ENCODE results near the gene ZNF106.
A peak's percentile ranks its signal among the peaks of the same experiment; 100 is the strongest.

The ZNF106 gene

DNA sequence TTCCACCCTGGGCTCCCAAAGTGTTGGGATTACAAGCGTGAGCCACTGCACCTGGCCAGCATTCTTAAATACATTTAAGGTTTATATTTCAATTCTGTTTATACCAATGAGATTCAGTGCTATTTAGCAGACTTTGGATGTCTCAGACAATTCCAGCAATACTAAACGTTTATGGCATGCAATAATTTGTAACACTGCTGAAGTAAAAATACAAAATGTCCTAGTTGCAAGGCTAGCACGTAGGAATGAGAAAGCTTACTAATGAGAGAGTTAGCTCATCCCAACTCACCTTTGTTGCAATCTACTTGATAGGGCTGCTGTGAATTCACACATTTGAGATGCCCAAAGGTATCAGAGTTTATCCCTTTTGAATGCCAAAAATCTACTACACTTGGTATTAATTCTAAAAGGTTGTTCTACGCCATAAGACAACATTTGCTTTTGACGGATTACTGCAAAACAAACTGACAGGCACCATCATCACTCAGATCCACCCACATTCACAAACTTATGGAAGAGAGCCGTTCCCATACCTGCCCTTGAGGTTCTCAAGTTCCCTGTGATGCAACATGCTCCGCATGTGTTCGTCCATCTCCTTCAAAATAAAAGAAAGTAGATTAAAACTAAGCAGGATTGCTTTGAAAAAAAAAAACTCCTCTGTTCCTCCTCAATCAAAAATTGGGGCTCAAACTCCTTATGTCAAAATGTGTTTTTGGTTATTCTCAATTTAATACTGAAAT is 25.3 kb downstream of the ZNF106 start:
- H3K9ac ChIP-seq (ENCODE audit: low read length), result no peak overlapping the region
- no peaks in the 10 kb centered on the region for H3K9me3 ChIP-seq (ENCODE audit: control insufficient read depth, low read depth, low read length)
- H3K36me3 ChIP-seq (ENCODE audit: control insufficient read depth, low read depth, low read length), result no peaks in the 10 kb centered on the region
- H3K4me3 ChIP-seq (ENCODE audit: low read length), result no peak overlapping the region
- no peak overlapping the region for H3K27ac ChIP-seq (ENCODE audit: low read length)
- H3K4me1 ChIP-seq (ENCODE audit: control insufficient read depth, low read depth, low read length), result no peaks in the 10 kb centered on the region
- H3K27me3 ChIP-seq (ENCODE audit: control insufficient read depth, insufficient read depth, low read length), result no peaks in the 10 kb centered on the region

DNA sequence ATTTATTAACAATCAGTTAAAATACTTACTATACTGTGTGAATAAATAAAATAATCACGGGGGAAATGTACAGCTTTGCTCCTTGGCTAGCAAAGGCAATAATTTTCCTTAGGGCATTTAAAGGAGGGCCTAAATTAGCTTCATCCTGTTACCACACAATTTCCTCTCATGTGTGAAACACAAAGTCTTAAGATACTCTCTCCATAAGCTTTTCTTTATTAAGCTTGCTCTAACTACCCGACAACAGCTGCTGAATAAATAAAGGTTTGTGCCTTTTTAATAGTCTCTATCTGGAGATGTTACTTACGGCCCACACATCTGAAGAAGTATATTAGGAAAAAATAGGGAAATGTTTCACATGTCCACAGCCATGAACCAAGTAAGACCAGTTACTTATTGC is 29.7 kb downstream of the ZNF106 start:
- no peak overlapping the region for H3K9ac ChIP-seq (ENCODE audit: low read length)
- peaks cover 16% of the 10 kb centered on the region for H3K4me1 ChIP-seq (ENCODE audit: control insufficient read depth, low read depth, low read length)
- no peaks in the 10 kb centered on the region for H3K36me3 ChIP-seq (ENCODE audit: control insufficient read depth, low read depth, low read length)
- no peak overlapping the region for H3K4me3 ChIP-seq (ENCODE audit: low read length)
- H3K27me3 ChIP-seq (ENCODE audit: control insufficient read depth, insufficient read depth, low read length), result no peaks in the 10 kb centered on the region
- H3K9me3 ChIP-seq (ENCODE audit: control insufficient read depth, low read depth, low read length), result no peaks in the 10 kb centered on the region
- H3K27ac ChIP-seq (ENCODE audit: low read length), result no peak overlapping the region

DNA sequence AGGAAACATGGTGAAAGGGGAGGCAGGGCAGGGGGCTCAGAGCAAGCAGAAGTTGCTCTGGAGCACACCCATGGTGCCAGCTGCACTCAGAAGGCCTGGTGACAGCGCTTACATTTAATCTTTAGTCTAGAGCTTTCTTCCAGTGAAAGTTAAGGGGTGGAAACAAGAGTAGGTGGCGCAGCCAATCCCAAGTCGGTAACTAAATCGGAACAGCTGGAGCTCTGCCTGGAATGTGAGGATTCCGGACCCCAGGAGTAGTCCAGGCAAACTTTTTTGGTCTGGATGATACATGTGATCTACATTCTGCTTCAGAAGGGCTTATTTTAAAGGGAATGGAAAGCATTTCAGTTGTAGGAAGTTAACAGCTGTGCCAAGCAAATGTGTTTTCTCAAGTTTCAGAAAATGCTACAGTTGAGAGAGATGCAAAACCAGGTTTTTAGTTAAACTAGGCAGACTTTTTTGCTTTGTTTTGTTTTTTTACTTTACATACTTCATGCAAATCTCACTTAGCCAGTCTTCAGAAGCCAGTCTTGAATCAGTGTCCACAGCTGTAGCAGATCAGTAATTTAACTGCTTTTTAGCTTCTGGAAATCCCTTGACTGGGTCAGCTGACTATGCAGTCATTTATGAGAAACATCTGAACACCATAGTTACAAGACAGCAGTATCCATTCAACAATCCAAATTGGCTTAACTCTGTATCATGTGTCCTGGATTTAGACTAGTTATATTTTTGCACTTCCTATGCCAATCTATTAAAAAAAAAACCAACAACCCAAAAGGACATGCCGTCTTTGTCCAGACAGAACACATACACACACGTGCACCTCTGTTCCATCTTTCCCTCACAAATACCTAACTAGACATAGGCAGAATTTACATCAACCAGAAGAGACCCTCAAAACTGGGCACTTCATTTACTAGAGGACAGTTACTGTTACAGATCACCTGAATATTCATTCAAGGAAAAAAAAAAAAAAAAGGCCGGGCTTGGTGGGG is 33.2 kb downstream of the ZNF106 start:
- H3K27me3 ChIP-seq (ENCODE audit: control insufficient read depth, insufficient read depth, low read length), result no peaks in the 10 kb centered on the region
- H3K27ac ChIP-seq (ENCODE audit: low read length), result peak overlapping the region; percentile 87
- H3K36me3 ChIP-seq (ENCODE audit: control insufficient read depth, low read depth, low read length), result no peaks in the 10 kb centered on the region
- H3K4me3 ChIP-seq (ENCODE audit: low read length), result peak overlapping the region; percentile 47
- H3K9me3 ChIP-seq (ENCODE audit: control insufficient read depth, low read depth, low read length), result no peaks in the 10 kb centered on the region
- H3K4me1 ChIP-seq (ENCODE audit: control insufficient read depth, low read depth, low read length), result peaks cover 16% of the 10 kb centered on the region
- peak overlapping the region; percentile 61 for H3K9ac ChIP-seq (ENCODE audit: low read length)

DNA sequence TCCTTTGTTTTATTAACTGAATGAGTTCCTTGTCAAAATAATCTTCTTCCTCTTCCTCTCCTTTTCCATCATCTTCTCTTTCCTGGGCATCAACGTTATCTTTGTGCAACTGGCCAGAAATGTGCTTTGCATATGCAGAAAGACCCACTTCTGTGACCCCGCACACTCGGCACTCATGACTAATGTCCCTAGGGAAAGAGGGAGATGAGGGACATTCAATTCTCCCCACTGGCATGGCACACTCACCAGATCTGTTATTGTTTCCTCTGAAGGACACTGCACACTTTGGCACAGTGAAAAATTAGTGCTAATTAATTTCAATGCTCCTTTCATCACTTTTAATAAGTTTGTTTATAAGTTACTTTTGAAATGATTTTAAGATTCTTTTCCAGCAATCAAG is 34.0 kb downstream of the ZNF106 start:
- no peaks in the 10 kb centered on the region for H3K9me3 ChIP-seq (ENCODE audit: control insufficient read depth, low read depth, low read length)
- H3K27ac ChIP-seq (ENCODE audit: low read length), result peak overlapping the region; percentile 64
- H3K4me3 ChIP-seq (ENCODE audit: low read length), result peak overlapping the region; percentile 47
- no peaks in the 10 kb centered on the region for H3K36me3 ChIP-seq (ENCODE audit: control insufficient read depth, low read depth, low read length)
- no peaks in the 10 kb centered on the region for H3K27me3 ChIP-seq (ENCODE audit: control insufficient read depth, insufficient read depth, low read length)
- no peak overlapping the region for H3K9ac ChIP-seq (ENCODE audit: low read length)
- peaks cover 16% of the 10 kb centered on the region for H3K4me1 ChIP-seq (ENCODE audit: control insufficient read depth, low read depth, low read length)

DNA sequence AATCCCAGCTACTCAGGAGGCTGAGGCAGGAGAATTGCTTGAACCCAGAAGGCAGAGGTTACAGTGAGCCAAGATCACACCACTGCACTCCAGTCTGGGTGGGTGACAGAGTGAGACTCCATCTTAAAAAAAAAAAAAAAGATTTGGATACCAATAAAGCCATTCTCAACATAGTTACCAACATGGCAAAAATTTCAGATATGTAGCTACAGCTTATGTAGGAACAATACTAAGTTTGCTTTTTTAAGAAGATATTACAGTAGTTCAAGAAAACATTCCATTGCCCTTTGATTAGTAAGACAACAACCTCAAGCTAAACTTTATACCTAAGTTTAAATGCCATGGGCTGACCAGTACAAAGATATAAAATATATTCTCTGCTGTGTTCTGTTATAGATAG is 34.4 kb downstream of the ZNF106 start:
- Histone ChIP-seq H3K9me3 (ENCODE audit: control insufficient read depth, low read depth, low read length) (no peaks in the 10 kb centered on the region), H3K36me3 (ENCODE audit: control insufficient read depth, low read depth, low read length) (peaks cover 3% of the 10 kb centered on the region), H3K27me3 (ENCODE audit: control insufficient read depth, insufficient read depth, low read length) (no peaks in the 10 kb centered on the region), H3K9ac (ENCODE audit: low read length) (no peak overlapping the region), H3K4me3 (ENCODE audit: low read length) (no peak overlapping the region), H3K4me1 (ENCODE audit: control insufficient read depth, low read depth, low read length) (peaks cover 16% of the 10 kb centered on the region), H3K27ac (ENCODE audit: low read length) (no peak overlapping the region)

DNA sequence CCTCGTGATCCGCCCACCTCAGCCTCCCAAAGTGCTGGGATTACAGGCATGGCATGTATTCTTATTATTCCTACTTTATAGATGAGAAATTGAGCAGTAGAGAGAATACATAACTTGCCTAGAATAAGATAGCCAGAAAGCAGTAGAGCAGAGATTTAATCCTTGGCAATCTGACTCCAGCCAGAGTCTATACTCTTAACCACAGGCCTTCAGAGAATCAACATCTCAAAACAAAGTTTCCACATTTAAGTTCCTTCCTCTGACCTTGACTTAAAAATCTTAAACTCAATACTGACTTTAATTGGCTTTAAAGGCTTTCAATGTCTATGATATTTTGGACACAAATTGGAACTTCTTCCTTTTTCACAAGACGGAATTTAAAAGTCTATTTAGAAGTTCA is 37.1 kb downstream of the ZNF106 start:
- H3K4me1 ChIP-seq (ENCODE audit: control insufficient read depth, low read depth, low read length), result peaks cover 16% of the 10 kb centered on the region
- H3K4me3 ChIP-seq (ENCODE audit: low read length), result no peak overlapping the region
- H3K36me3 ChIP-seq (ENCODE audit: control insufficient read depth, low read depth, low read length), result peaks cover 23% of the 10 kb centered on the region
- H3K27me3 ChIP-seq (ENCODE audit: control insufficient read depth, insufficient read depth, low read length), result no peaks in the 10 kb centered on the region
- no peak overlapping the region for H3K27ac ChIP-seq (ENCODE audit: low read length)
- H3K9ac ChIP-seq (ENCODE audit: low read length), result no peak overlapping the region
- H3K9me3 ChIP-seq (ENCODE audit: control insufficient read depth, low read depth, low read length), result no peaks in the 10 kb centered on the region

DNA sequence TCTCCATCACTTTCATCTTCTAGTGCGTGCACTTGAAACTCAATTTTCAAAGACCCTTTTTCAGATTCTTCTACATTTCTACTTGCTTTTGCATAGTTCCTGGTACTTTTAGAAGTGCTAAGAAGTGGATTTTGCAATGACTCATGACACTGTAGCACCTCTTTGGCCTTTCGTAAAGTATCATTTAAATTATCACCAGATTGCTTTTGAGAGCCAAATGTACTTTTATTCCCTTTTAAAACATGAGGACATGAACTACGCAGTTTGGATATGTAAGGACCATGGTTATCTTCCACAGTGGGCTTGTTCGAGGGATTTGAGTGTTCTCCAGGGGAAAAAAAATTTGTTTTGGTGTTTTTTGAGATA is 40.5 kb downstream of the ZNF106 start:
- Histone ChIP-seq H3K4me3 (ENCODE audit: low read length) (no peak overlapping the region), H3K27me3 (ENCODE audit: control insufficient read depth, insufficient read depth, low read length) (no peaks in the 10 kb centered on the region), H3K9ac (ENCODE audit: low read length) (no peak overlapping the region), H3K9me3 (ENCODE audit: control insufficient read depth, low read depth, low read length) (no peaks in the 10 kb centered on the region), H3K27ac (ENCODE audit: low read length) (no peak overlapping the region), H3K4me1 (ENCODE audit: control insufficient read depth, low read depth, low read length) (no peaks in the 10 kb centered on the region), H3K36me3 (ENCODE audit: control insufficient read depth, low read depth, low read length) (peaks cover 42% of the 10 kb centered on the region)

DNA sequence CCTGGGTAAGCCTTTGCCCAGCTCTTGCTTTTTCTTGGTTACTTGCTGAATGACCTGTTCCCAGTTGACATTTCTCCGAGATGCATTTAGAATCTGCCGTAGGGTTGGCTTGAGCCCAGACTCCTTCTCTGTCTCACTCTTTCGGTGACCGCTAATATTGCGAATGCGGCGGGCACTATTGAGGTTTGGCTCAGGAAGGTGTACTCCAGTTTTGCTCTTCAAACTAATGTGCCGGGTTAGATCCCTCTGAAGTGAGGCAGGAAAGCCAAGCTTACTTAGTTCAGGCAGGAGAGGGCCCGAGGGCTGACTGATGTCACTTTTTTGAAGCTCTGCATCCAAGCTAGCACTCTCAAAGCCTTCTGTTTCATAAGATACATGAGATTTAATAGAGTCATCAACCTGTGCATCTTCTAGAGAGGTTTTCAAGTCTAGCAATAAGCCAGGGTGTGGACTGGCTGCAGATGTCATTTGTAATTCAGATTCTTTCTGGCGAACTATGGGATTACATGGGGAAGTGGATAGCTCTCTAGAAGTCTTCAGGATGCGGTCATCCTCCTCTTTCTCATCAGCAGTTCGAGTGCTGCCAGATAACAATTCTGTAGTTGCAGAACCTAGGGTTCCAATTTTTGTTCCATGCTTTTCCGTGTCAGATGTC is 41.0 kb downstream of the ZNF106 start:
- Histone ChIP-seq H3K4me3 (ENCODE audit: low read length) (no peak overlapping the region), H3K9ac (ENCODE audit: low read length) (no peak overlapping the region), H3K9me3 (ENCODE audit: control insufficient read depth, low read depth, low read length) (no peaks in the 10 kb centered on the region), H3K27ac (ENCODE audit: low read length) (no peak overlapping the region), H3K4me1 (ENCODE audit: control insufficient read depth, low read depth, low read length) (no peaks in the 10 kb centered on the region), H3K36me3 (ENCODE audit: control insufficient read depth, low read depth, low read length) (peaks cover 45% of the 10 kb centered on the region), H3K27me3 (ENCODE audit: control insufficient read depth, insufficient read depth, low read length) (no peaks in the 10 kb centered on the region)

DNA sequence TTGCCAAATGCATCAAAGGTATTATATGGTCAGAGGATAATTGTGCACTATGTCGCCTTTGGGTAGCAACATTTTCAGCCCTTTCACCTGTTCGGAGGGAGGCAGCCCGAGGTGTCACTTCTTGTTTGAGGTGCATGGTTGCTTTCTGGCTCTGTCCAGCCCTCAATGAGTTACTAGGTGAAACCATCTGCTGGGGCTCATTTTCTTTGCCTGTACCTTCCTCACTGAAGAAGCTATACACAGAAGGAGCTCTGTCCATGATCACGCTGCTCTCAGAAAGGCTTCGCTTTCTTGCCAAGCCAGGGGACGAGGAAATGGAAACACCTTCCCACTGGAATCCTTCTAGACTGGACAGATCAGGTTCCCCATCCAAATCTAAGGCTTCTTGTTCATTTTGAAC is 42.7 kb downstream of the ZNF106 start:
- Histone ChIP-seq H3K9me3 (ENCODE audit: control insufficient read depth, low read depth, low read length) (no peaks in the 10 kb centered on the region), H3K4me1 (ENCODE audit: control insufficient read depth, low read depth, low read length) (no peaks in the 10 kb centered on the region), H3K27me3 (ENCODE audit: control insufficient read depth, insufficient read depth, low read length) (no peaks in the 10 kb centered on the region), H3K27ac (ENCODE audit: low read length) (no peak overlapping the region), H3K36me3 (ENCODE audit: control insufficient read depth, low read depth, low read length) (peaks cover 52% of the 10 kb centered on the region), H3K4me3 (ENCODE audit: low read length) (no peak overlapping the region), H3K9ac (ENCODE audit: low read length) (no peak overlapping the region)

DNA sequence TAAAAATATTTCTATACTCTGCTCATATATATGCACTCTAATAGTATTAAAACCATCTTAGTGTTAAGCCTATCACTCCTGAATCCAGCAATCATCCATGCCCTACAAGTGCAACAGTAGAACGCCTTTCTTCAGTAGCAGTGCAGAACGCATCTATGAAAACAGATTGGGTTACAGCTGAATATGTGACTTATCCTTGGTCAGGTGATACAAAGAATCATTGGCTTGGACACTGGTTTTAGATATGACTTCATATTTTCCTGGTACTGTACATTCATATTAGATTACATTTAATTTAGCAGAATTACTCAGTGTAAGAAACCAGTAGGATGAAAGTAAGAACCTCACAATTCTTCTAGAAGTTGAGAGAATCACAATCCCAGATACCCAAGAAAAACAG is 43.3 kb downstream of the ZNF106 start:
- peaks cover 52% of the 10 kb centered on the region for H3K36me3 ChIP-seq (ENCODE audit: control insufficient read depth, low read depth, low read length)
- H3K4me1 ChIP-seq (ENCODE audit: control insufficient read depth, low read depth, low read length), result no peaks in the 10 kb centered on the region
- H3K4me3 ChIP-seq (ENCODE audit: low read length), result no peak overlapping the region
- H3K9ac ChIP-seq (ENCODE audit: low read length), result no peak overlapping the region
- no peaks in the 10 kb centered on the region for H3K27me3 ChIP-seq (ENCODE audit: control insufficient read depth, insufficient read depth, low read length)
- H3K27ac ChIP-seq (ENCODE audit: low read length), result no peak overlapping the region
- H3K9me3 ChIP-seq (ENCODE audit: control insufficient read depth, low read depth, low read length), result no peaks in the 10 kb centered on the region

DNA sequence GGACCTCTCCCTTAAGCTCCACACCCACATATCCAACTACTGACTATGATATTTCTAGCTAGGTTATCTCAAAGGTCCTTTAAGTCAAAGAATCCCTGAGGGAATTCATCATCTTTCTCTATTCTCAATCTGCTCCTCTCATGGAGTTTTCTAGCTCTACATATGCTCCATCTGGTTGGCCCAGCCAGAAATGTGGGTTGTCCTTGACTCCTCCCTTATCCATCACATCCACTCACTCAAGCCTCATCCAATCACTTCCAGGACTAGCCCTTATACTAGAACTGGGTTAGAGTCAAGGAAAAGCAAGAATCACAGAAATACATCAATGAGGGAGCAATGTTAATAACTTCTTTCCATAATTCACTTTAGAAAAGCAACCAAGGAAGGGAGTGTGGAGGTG is 45.4 kb downstream of the ZNF106 start:
- no peak overlapping the region for H3K27ac ChIP-seq (ENCODE audit: low read length)
- no peaks in the 10 kb centered on the region for H3K4me1 ChIP-seq (ENCODE audit: control insufficient read depth, low read depth, low read length)
- peaks cover 44% of the 10 kb centered on the region for H3K36me3 ChIP-seq (ENCODE audit: control insufficient read depth, low read depth, low read length)
- no peaks in the 10 kb centered on the region for H3K9me3 ChIP-seq (ENCODE audit: control insufficient read depth, low read depth, low read length)
- H3K27me3 ChIP-seq (ENCODE audit: control insufficient read depth, insufficient read depth, low read length), result no peaks in the 10 kb centered on the region
- no peak overlapping the region for H3K4me3 ChIP-seq (ENCODE audit: low read length)
- H3K9ac ChIP-seq (ENCODE audit: low read length), result no peak overlapping the region

Measured in iPS-18a (cell line).